ENCODE results near the gene SNW1. TPM values are rescaled to one million over a fixed set of nuclear protein-coding genes. Genes with fewer than 3 reads are reported as not detected.

Gene SNW1
- total RNA-seq, 1 experiment from 2014 or later = 92.1 TPM

DNA sequence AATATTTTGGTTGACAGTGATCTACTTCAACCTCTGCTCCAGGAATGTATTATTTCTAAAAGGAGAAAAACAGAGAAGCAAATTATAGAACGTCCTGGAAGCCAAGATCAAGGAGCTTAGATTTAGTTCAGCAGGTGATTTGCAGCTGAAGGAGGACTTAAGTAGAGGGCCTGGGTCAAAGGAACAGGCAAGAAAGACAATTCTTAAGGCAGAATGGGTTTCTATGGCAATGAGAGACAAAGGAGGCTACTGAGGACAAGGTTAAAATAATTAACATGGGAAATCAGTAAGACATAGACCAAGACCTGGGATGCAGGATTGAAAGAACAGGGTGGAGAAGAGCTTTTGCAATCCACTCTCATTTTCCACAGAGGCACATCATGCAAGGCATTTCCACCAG, 2.4 kb upstream of the SNW1 start:
- ATAC-seq (peak; percentile 5; the same call in 1 of the 2 replicates), DNase-seq (ENCODE audit: low spot score) (no peak)
- Mint-ChIP-seq H3K36me3 (peaks cover 3% of the 10 kb centered on the region; the same call in 1 of the 2 replicates), H3K27me3 (ENCODE audit: low read depth) (no peaks in the 10 kb centered on the region), H3K4me3 (0 out of 2 replicates have a peak overlapping the region, but pooled peaks have one; percentile 1), H3K9me3 (no peaks in the 10 kb centered on the region), H3K4me1 (peaks cover 31% of the 10 kb centered on the region), H3K27ac (peak overlapping the region; percentile 77)
- ChIA-PET POLR2A (interaction anchor here (0.6 kb wide), 1 partner anchor 107 kb away, joined by 4 read pairs; no protein-coding TSS in a partner anchor), CTCF (interaction anchor here (0.8 to 2.5 kb wide), 5 partner anchors 22 to 98 kb away, joined by 3 to 7 read pairs (median 3); partner anchors contain the start of gene ADCK1)
- TF ChIP-seq EMX1 (CRISPR knock-in tag; IDR thresholded peaks at IDR 0.05) = no peak
- no peak for TF ChIP-seq SP1 (CRISPR knock-in tag; conservative IDR thresholded peaks at IDR 0.05)
- TF ChIP-seq SOX15 (CRISPR knock-in tag; IDR thresholded peaks at IDR 0.05) = no peak
- no peak for TF ChIP-seq JAZF1 (CRISPR knock-in tag; IDR thresholded peaks at IDR 0.05)
- no peak for TF ChIP-seq ZNF232 (CRISPR knock-in tag; IDR thresholded peaks at IDR 0.05)
- TF ChIP-seq, protein P1, sequence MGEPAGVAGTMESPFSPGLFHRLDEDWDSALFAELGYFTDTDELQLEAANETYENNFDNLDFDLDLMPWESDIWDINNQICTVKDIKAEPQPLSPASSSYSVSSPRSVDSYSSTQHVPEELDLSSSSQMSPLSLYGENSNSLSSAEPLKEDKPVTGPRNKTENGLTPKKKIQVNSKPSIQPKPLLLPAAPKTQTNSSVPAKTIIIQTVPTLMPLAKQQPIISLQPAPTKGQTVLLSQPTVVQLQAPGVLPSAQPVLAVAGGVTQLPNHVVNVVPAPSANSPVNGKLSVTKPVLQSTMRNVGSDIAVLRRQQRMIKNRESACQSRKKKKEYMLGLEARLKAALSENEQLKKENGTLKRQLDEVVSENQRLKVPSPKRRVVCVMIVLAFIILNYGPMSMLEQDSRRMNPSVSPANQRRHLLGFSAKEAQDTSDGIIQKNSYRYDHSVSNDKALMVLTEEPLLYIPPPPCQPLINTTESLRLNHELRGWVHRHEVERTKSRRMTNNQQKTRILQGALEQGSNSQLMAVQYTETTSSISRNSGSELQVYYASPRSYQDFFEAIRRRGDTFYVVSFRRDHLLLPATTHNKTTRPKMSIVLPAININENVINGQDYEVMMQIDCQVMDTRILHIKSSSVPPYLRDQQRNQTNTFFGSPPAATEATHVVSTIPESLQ (CRISPR knock-in tag; IDR thresholded peaks at IDR 0.05) = no peak
- no peak for TF ChIP-seq MYBL2 (CRISPR knock-in tag; IDR thresholded peaks at IDR 0.05)
- TF ChIP-seq, protein P2, sequence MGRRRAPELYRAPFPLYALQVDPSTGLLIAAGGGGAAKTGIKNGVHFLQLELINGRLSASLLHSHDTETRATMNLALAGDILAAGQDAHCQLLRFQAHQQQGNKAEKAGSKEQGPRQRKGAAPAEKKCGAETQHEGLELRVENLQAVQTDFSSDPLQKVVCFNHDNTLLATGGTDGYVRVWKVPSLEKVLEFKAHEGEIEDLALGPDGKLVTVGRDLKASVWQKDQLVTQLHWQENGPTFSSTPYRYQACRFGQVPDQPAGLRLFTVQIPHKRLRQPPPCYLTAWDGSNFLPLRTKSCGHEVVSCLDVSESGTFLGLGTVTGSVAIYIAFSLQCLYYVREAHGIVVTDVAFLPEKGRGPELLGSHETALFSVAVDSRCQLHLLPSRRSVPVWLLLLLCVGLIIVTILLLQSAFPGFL (CRISPR knock-in tag; IDR thresholded peaks at IDR 0.05; ENCODE audit: borderline replicate concordance) = no peak
- TF ChIP-seq, protein P3, sequence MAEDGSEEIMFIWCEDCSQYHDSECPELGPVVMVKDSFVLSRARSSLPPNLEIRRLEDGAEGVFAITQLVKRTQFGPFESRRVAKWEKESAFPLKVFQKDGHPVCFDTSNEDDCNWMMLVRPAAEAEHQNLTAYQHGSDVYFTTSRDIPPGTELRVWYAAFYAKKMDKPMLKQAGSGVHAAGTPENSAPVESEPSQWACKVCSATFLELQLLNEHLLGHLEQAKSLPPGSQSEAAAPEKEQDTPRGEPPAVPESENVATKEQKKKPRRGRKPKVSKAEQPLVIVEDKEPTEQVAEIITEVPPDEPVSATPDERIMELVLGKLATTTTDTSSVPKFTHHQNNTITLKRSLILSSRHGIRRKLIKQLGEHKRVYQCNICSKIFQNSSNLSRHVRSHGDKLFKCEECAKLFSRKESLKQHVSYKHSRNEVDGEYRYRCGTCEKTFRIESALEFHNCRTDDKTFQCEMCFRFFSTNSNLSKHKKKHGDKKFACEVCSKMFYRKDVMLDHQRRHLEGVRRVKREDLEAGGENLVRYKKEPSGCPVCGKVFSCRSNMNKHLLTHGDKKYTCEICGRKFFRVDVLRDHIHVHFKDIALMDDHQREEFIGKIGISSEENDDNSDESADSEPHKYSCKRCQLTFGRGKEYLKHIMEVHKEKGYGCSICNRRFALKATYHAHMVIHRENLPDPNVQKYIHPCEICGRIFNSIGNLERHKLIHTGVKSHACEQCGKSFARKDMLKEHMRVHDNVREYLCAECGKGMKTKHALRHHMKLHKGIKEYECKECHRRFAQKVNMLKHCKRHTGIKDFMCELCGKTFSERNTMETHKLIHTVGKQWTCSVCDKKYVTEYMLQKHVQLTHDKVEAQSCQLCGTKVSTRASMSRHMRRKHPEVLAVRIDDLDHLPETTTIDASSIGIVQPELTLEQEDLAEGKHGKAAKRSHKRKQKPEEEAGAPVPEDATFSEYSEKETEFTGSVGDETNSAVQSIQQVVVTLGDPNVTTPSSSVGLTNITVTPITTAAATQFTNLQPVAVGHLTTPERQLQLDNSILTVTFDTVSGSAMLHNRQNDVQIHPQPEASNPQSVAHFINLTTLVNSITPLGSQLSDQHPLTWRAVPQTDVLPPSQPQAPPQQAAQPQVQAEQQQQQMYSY (CRISPR knock-in tag; IDR thresholded peaks at IDR 0.05) = no peak
- TF ChIP-seq, protein P4, sequence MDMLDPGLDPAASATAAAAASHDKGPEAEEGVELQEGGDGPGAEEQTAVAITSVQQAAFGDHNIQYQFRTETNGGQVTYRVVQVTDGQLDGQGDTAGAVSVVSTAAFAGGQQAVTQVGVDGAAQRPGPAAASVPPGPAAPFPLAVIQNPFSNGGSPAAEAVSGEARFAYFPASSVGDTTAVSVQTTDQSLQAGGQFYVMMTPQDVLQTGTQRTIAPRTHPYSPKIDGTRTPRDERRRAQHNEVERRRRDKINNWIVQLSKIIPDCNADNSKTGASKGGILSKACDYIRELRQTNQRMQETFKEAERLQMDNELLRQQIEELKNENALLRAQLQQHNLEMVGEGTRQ (CRISPR knock-in tag; IDR thresholded peaks at IDR 0.05) = no peak
- no peak for TF ChIP-seq NFYB (CRISPR knock-in tag; conservative IDR thresholded peaks at IDR 0.05; ENCODE audit: low read depth)
- no peak for TF ChIP-seq NR3C1 (CRISPR knock-in tag; conservative IDR thresholded peaks at IDR 0.05; ENCODE audit: low read depth)
- no peak for TF ChIP-seq ZNF138 (CRISPR knock-in tag; conservative IDR thresholded peaks at IDR 0.05)
- no peak for TF ChIP-seq IRF2 (CRISPR knock-in tag; IDR thresholded peaks at IDR 0.05; ENCODE audit: borderline replicate concordance, low read depth)
- no peak for TF ChIP-seq TEAD4 (CRISPR knock-in tag; IDR thresholded peaks at IDR 0.05)
- TF ChIP-seq, protein P5, sequence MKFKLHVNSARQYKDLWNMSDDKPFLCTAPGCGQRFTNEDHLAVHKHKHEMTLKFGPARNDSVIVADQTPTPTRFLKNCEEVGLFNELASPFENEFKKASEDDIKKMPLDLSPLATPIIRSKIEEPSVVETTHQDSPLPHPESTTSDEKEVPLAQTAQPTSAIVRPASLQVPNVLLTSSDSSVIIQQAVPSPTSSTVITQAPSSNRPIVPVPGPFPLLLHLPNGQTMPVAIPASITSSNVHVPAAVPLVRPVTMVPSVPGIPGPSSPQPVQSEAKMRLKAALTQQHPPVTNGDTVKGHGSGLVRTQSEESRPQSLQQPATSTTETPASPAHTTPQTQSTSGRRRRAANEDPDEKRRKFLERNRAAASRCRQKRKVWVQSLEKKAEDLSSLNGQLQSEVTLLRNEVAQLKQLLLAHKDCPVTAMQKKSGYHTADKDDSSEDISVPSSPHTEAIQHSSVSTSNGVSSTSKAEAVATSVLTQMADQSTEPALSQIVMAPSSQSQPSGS (CRISPR knock-in tag; IDR thresholded peaks at IDR 0.05; ENCODE audit: borderline replicate concordance, low read depth) = no peak
- TF ChIP-seq, protein P6, sequence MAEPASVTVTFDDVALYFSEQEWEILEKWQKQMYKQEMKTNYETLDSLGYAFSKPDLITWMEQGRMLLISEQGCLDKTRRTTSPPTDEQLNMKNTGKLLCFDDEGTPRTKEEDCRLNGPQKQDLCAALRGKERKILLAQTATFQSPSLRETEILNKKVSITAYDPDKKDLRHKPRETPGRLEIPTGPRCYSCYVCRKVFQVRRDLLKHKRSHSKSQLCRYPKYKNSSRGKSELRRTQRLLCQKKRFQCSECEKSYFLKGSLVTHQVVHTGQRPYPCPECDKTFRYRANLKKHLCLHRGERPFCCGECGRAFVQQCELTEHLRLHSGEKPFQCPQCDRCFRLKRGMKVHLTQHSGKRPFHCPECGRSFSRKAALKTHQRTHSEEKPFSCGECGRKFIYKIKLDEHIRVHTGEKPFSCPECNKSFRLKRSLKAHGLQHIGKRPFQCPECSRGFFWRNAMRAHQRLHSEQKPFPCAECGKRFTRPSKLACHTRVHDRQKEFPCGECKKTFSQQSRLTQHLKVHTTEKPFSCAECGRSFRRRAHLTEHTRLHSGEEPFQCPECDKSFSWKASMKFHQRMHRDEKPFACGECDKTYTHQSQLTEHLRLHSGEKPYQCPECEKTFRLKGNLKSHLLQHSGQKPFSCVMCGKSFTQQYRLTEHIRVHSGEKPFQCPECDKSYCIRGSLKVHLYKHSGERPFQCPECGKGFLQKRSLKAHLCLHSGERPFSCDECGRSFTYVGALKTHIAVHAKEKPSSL (CRISPR knock-in tag; conservative IDR thresholded peaks at IDR 0.05) = no peak
- TF ChIP-seq, protein P7, sequence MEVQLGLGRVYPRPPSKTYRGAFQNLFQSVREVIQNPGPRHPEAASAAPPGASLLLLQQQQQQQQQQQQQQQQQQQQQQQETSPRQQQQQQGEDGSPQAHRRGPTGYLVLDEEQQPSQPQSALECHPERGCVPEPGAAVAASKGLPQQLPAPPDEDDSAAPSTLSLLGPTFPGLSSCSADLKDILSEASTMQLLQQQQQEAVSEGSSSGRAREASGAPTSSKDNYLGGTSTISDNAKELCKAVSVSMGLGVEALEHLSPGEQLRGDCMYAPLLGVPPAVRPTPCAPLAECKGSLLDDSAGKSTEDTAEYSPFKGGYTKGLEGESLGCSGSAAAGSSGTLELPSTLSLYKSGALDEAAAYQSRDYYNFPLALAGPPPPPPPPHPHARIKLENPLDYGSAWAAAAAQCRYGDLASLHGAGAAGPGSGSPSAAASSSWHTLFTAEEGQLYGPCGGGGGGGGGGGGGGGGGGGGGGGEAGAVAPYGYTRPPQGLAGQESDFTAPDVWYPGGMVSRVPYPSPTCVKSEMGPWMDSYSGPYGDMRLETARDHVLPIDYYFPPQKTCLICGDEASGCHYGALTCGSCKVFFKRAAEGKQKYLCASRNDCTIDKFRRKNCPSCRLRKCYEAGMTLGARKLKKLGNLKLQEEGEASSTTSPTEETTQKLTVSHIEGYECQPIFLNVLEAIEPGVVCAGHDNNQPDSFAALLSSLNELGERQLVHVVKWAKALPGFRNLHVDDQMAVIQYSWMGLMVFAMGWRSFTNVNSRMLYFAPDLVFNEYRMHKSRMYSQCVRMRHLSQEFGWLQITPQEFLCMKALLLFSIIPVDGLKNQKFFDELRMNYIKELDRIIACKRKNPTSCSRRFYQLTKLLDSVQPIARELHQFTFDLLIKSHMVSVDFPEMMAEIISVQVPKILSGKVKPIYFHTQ (CRISPR knock-in tag; IDR thresholded peaks at IDR 0.05) = no peak
